HG03469 (cell line): ENCODE data around the gene CTXN1.

Experiments
- ATAC-seq: cut with Tn5 transposase; IDR thresholded peaks from one replicate; pipeline ENCODE4 v1.9.1; 2021; ENCODE audit warnings: mild to moderate bottlenecking, moderate library complexity, moderate number of reproducible peaks; ENCODE audit not compliant: unreplicated experiment

CTXN1 gene

GRCh38 chr19:7879111-7879807 lies 46.7 kb downstream of the CTXN1 start:
- ATAC-seq = no peak

- ATAC-seq = no peak
These were observed 48.6 kb downstream of the CTXN1 start for GRCh38 chr19:7877249-7877836.

GRCh38 chr19:7874897-7875273 lies 51.0 kb downstream of the CTXN1 start:
- no peak for ATAC-seq
